Cardiac fibroblast (primary cell): ENCODE data around the gene DESI1.
"Not testable (repeated sequence)": the region's sequence is repeated elsewhere in the genome, so short reads cannot be mapped to it uniquely, and the experiment has no call there.

Experiments used
- DNase-seq, 2 donors: peaks; one replicate each; pipeline versions ENCODE4 v3.0.0 to v3.0.0-alpha.2; 2010; ENCODE audit warnings: low read depth in 2 of 2
- H3K4me3 ChIP-seq, 2 donors: replicated peaks in 1 of 2; 1 replicate in 1 of 2; 2 replicates in 1 of 2; pipeline ENCODE4 v1.5.1; 2011; ENCODE audit warnings: low read depth in 2 of 2, low read length in 2 of 2, mild to moderate bottlenecking in 2 of 2, moderate library complexity in 1 of 2
- CTCF ChIP-seq: IDR thresholded peaks from one replicate; pipeline ENCODE4 v1.5.1; 2011; ENCODE audit warnings: low read depth, mild to moderate bottlenecking, low read length, inconsistent platforms

Gene DESI1

GRCh38 chr22:41636467-41636866, 15.6 kb upstream of the DESI1 start:
- no peak overlapping the region for H3K4me3 ChIP-seq
- DNase-seq = peak; percentile 27 to 58
- TF ChIP-seq CTCF = no peak

- not testable (repeated sequence) for H3K4me3 ChIP-seq, DNase-seq
Measured at GRCh38 chr22:41634610-41635009, 13.8 kb upstream of the DESI1 start.

GRCh38 chr22:41631615-41632014, 10.8 kb upstream of the DESI1 start:
- H3K4me3 ChIP-seq, DNase-seq: not testable (repeated sequence)

- DNase-seq, H3K4me3 ChIP-seq: not testable (repeated sequence)
Measured at GRCh38 chr22:41631115-41631514, 10.3 kb upstream of the DESI1 start.

GRCh38 chr22:41625577-41625976, 4.7 kb upstream of the DESI1 start:
- DNase-seq = no peak
- no peak overlapping the region for H3K4me3 ChIP-seq
- no peak for TF ChIP-seq CTCF

- no peak for TF ChIP-seq CTCF
- peak overlapping the region; percentile 96 to 100 for H3K4me3 ChIP-seq
- no peak for DNase-seq
Measured at GRCh38 chr22:41621911-41622179, 1.0 kb upstream of the DESI1 start.

- H3K4me3 ChIP-seq = peak within 1 kb of the TSS; percentile 96 to 100
- no peak for TF ChIP-seq CTCF
- DNase-seq = peak; percentile 100
Measured at GRCh38 chr22:41621099-41621910, 462 bp upstream of the DESI1 start, which contains the start of gene XRCC6. TSS of gene XRCC6 (plus strand) at chr22:41621295. CDS start at chr22:41622005, 710 bp downstream.

GRCh38 chr22:41619979-41620588, 759 bp downstream of the DESI1 start:
- TF ChIP-seq CTCF = no peak
- peak overlapping the region; percentile 96 to 100 for H3K4me3 ChIP-seq
- peak in 1 of 2 donors; percentile 19 for DNase-seq
